Ramos (cell line): ENCODE measurements around the gene INCA1.

ENCODE experiments used
- in situ Hi-C: fragments of 300-500 bp; cut with MboI; formaldehyde crosslinking; loops from one replicate; pipeline ENCODE4 v1.14.3; 2022; ENCODE audit warnings: low sequenced_read_pairs; ENCODE audit not compliant: unreplicated experiment

INCA1 gene

DNA sequence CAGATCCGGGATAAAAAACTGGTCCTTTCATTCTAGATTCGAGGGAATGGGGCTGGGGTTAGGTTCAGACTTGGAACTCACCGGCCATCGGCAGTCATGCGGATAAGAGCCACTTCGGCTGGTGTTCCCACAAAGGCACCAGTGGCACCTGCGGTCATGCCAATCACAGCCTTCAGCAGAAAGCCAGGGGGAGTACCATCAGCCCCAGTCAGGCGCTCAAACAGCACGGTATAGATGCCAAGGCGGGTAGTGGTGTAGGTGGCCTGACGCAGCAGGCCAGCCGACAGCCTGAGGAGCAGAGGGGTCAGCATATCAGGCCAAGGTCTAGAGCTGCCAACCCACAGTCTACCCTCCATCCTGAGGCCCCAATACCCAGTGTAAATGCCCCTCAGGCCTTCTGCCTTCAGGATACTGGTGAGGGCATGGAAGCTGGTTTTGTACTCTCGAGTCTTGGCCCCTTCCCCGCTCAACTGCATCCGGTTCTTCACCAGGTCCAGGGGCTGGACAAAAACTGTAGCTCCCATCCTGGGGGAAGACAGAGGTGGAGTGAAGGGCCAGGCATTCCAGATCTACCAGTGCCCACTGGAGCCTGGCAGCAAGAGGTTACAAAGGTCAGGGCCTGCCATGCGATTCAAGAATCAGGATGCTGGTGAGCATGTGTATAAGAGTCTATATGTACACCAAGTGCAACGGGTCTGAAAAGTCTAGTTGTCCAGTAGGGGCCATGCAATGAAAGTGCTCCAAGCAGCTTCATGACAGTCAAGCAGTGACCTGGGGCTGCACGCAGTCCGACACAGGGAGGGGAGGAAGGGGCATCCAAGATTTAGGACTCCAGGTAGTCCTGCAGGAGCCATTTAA lies 58.4 kb downstream of the INCA1 start:
- in situ Hi-C loops, result no loop called here
